ENCODE results near the gene UAP1L1.

UAP1L1 gene

DNA sequence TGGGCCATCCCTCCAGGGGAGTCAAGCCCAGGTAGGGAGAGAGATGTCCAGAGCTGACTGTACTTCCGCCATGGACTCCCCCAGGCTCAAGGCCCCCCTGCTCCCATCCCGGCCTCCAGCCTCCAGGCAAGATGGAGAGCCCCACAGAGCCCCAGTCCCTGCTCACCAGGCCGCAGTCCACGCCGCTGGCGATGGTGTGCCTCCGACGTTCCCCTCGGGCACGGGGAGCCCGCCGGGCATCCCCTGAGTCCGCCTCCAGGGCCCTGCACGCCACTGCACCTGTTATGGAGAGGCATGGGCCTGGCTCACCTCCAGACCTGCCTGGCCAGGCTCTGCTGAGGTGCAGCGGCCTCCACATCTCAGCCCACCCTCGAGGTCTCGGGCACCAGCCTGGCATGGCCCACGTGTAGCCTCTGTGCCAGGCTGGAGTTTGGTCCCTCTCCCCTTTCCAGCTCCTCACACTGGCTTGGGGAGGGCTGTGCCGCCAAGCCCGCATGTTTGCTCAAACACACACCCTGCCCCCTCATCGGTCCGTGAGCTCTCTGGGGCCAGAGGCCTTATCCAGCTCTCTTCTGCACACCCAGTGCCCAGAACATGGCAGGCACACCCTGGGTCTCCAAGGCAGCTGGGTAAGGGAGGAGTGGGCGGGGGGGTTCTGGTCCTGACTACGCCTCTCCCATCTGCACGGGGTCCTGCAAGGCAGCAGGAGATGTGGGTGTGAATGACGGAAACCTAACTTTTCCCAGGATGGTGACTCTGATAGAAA is 11.0 kb upstream of the UAP1L1 start:
- no peak for DNase-seq
- TF ChIP-seq, protein P1, sequence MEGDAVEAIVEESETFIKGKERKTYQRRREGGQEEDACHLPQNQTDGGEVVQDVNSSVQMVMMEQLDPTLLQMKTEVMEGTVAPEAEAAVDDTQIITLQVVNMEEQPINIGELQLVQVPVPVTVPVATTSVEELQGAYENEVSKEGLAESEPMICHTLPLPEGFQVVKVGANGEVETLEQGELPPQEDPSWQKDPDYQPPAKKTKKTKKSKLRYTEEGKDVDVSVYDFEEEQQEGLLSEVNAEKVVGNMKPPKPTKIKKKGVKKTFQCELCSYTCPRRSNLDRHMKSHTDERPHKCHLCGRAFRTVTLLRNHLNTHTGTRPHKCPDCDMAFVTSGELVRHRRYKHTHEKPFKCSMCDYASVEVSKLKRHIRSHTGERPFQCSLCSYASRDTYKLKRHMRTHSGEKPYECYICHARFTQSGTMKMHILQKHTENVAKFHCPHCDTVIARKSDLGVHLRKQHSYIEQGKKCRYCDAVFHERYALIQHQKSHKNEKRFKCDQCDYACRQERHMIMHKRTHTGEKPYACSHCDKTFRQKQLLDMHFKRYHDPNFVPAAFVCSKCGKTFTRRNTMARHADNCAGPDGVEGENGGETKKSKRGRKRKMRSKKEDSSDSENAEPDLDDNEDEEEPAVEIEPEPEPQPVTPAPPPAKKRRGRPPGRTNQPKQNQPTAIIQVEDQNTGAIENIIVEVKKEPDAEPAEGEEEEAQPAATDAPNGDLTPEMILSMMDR (IDR thresholded peaks at IDR 0.05; ENCODE audit: low read depth, low read length): no peak
- H3K36me3 ChIP-seq: peaks cover 39% of the 10 kb centered on the region
- H3K4me3 ChIP-seq (ENCODE audit: low read depth, low read length): no peak overlapping the region
- peaks cover 12% of the 10 kb centered on the region for H3K4me1 ChIP-seq
- no peaks in the 10 kb centered on the region for H3K27me3 ChIP-seq
- no peaks in the 10 kb centered on the region for H3K9me3 ChIP-seq

- no peaks in the 10 kb centered on the region for H3K27me3 ChIP-seq
- H3K36me3 ChIP-seq: peaks cover 39% of the 10 kb centered on the region
- peak; percentile 85 for DNase-seq
- peaks cover 20% of the 10 kb centered on the region for H3K4me1 ChIP-seq
- TF ChIP-seq, protein P1 (IDR thresholded peaks at IDR 0.05; ENCODE audit: low read depth, low read length): peak; percentile 79
- H3K9me3 ChIP-seq: no peaks in the 10 kb centered on the region
- peak overlapping the region; percentile 74 for H3K4me3 ChIP-seq (ENCODE audit: low read depth, low read length)
Measured at GRCh38 chr9:137067860-137068538, 9.3 kb upstream of the UAP1L1 start.

- Histone ChIP-seq H3K27me3 (no peaks in the 10 kb centered on the region), H3K36me3 (peaks cover 35% of the 10 kb centered on the region), H3K4me1 (peaks cover 20% of the 10 kb centered on the region), H3K9me3 (no peaks in the 10 kb centered on the region), H3K4me3 (ENCODE audit: low read depth, low read length) (peak overlapping the region; percentile 74)
- DNase-seq: peak; percentile 37
- TF ChIP-seq, protein P1 (IDR thresholded peaks at IDR 0.05; ENCODE audit: low read depth, low read length): no peak
Measured at GRCh38 chr9:137068539-137069507, 8.5 kb upstream of the UAP1L1 start.

DNA sequence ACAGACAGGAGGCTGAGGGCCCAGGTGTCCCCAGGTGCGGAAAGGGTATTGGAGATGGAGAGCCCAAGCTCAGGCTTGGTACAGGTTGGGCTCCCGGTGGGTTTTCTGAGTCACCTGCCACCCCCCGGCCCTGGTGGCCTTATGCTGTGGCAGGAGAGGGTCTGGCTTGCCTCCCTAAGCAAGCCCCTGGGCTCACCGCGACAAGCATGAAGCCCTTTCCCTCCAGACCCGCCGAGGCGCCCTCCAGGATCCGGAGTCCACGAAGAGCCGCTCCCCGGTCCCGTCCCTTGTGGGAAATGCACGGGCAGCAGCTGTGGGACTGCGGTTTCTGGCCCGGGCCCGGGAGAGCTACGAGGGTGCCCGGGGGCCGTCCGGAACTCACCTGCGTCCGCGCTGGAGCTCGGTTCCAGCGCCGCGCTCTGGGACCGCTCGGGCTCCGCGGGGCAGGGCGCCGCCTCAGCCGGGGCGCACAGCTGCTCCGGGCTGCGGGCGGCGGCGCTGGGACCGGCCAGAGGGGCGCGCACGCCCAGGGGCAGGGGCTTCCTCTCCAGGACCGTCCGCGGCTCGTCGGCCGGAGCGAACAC is 7.7 kb upstream of the UAP1L1 start:
- peaks cover 27% of the 10 kb centered on the region for H3K36me3 ChIP-seq
- peak; percentile 33 for DNase-seq
- peak overlapping the region; percentile 74 for H3K4me3 ChIP-seq (ENCODE audit: low read depth, low read length)
- TF ChIP-seq, protein P1 (IDR thresholded peaks at IDR 0.05; ENCODE audit: low read depth, low read length): no peak
- H3K4me1 ChIP-seq: peaks cover 20% of the 10 kb centered on the region
- H3K9me3 ChIP-seq: no peaks in the 10 kb centered on the region
- H3K27me3 ChIP-seq: no peaks in the 10 kb centered on the region

DNA sequence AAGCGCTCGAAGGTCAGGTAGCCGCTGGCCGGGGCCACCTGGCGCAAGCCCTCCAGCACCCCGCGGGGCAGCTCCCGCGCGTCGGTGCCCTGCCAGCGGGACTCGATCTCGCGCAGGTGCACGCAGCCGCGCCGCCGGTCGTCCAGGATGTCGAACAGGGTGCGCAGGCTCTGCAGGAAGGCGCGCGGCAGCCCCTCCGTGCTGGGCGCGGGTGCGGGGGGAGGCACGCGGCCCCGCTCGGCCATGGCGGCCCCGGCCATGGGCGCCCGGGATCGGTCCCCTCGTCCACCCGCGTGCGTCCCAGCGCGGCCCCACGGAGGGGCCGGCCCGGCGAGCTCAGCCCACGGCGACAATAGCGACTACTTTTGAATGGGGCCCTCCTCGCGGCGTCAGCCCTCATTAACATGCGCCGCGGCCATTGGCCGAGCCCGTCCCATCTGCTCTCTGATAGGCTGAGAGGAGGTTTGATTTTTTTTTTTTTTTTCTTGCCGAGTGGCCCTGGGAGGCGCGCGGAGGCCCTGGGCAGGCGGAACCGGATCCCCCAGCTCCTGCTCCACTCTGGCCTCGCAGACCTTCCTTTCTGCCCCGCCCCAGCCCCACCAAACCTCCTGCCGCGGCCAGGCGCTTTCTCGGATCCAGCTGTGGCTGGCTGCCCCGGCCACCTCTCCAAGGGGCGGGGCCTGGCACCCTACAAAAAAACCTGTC is 7.0 kb upstream of the UAP1L1 start, which contains the start of gene SAPCD2:
Gene SAPCD2 (minus strand): TSS at position 357 of the 705 bp plus-strand sequence. CDS start 97 bp downstream, at position 260.
- no peaks in the 10 kb centered on the region for H3K27me3 ChIP-seq
- H3K4me1 ChIP-seq: peaks cover 20% of the 10 kb centered on the region
- no peaks in the 10 kb centered on the region for H3K9me3 ChIP-seq
- TF ChIP-seq, protein P1 (IDR thresholded peaks at IDR 0.05; ENCODE audit: low read depth, low read length): no peak
- H3K36me3 ChIP-seq: peaks cover 19% of the 10 kb centered on the region
- peak within 1 kb of the TSS; percentile 74 for H3K4me3 ChIP-seq (ENCODE audit: low read depth, low read length)
- DNase-seq: peak; percentile 95

Measured in BE2C (cell line).